Testis (tissue), 3 donors: ENCODE measurements around the gene MAPK12. TPM values are rescaled to one million over a fixed set of nuclear protein-coding genes. Genes with fewer than 3 reads are reported as not detected.

Source experiments
- DNase-seq: peaks from one replicate; pipeline ENCODE4 v3.0.0-alpha.2; 2019
- H3K27ac ChIP-seq, 2 donors: fragments of 200-600 bp; sonication (generic); one replicate each; pipeline ENCODE4 v1.5.1; 2019
- H3K27me3 ChIP-seq: fragments of 200-600 bp; sonication (generic); one replicate; pipeline ENCODE4 v1.5.1; 2019
- H3K36me3 ChIP-seq: fragments of 200-600 bp; sonication (generic); one replicate; pipeline ENCODE4 v1.5.1; 2017; ENCODE audit warnings: low read depth; ENCODE audit errors: missing control alignments
- H3K4me1 ChIP-seq: fragments of 200-600 bp; sonication (generic); one replicate; pipeline ENCODE4 v1.5.1; 2019
- H3K4me3 ChIP-seq, 2 donors: fragments of 200-600 bp; sonication (generic); one replicate each; pipeline ENCODE4 v1.5.1; 2017 to 2019
- H3K9me3 ChIP-seq: fragments of 200-600 bp; sonication (generic); one replicate; pipeline ENCODE4 v1.5.1; 2017
- CTCF ChIP-seq, 3 experiments: fragments of 450-650 bp in 2 of 3; fragments of 200-600 bp in 1 of 3; sonication (generic) in 1 of 3; IDR thresholded peaks; one replicate each; pipeline ENCODE4 v1.5.1; 2016 to 2019; ENCODE audit warnings: antibody characterized with exemption in 3 of 3, mild to moderate bottlenecking in 2 of 3, moderate library complexity in 1 of 3
- POLR2A ChIP-seq: fragments of 450-650 bp; IDR thresholded peaks from one replicate; pipeline ENCODE4 v1.6.1; 2017; ENCODE audit warnings: antibody characterized with exemption, mild to moderate bottlenecking, moderate library complexity
- WGBS, 2 donors: methylation state at CpG; one replicate each; pipeline ENCODE4 v1.1.5; 2018; 5-methylcytosine and 5-hydroxymethylcytosine counted together
- intact Hi-C: fragments of 100-400 bp; cut with DNase I; formaldehyde crosslinking; loops from one replicate; pipeline ENCODE4 v1.15.1; 2023; ENCODE audit warnings: low total_unique reads
- polyA plus RNA-seq: library from polyadenylated mRNA; stranded (reverse); fragments of 350-450 nt; fragmentation: Illumina TruSeq; extraction: RNeasy Lipid Tissue Mini Kit (QIAGEN cat#74804); gene quantifications from one replicate; pipeline ENCODE4 v1.2.3, GENCODE V29; 2014; ENCODE audit warnings: low read depth, low replicate concordance; ENCODE audit not compliant: insufficient read depth
- total RNA-seq, 2 donors: library from RNA; depleted of rRNA; stranded (reverse); fragments of >200 nt; gene quantifications; one replicate each; pipeline ENCODE4 v1.2.3, GENCODE V29; 2016

MAPK12 gene
- total and polyA plus RNA-seq, 3 donors from 2014 or later, result 9.1 to 25.1 (median 22.3) TPM

GRCh38 chr22:50260801-50261614, 475 bp downstream of the MAPK12 start:
- no peaks in the 10 kb centered on the region for H3K27me3 ChIP-seq

GRCh38 chr22:50260434-50260800, 1.1 kb downstream of the MAPK12 start:
- Histone ChIP-seq H3K4me1 (peaks cover 11% of the 10 kb centered on the region), H3K27me3 (no peaks in the 10 kb centered on the region), H3K36me3 (no peaks in the 10 kb centered on the region), H3K4me3 (peak overlapping the region; percentile 51 to 52), H3K9me3 (no peaks in the 10 kb centered on the region), H3K27ac (peak overlapping the region; percentile 50)
- TF ChIP-seq POLR2A (no peak), CTCF (IDR thresholded peaks at IDR 0.05) (no peak)
- DNase-seq, result no peak
- WGBS, 2 donors, result 25 to 33% methylated on average over 4 to 8 of the region's 11 CpGs
- intact Hi-C loops, result no loop called here

More at GRCh38 chr22:50260801-50261614, 475 bp downstream of the MAPK12 start:
- DNase-seq, result peak; percentile 73
- Histone ChIP-seq H3K27ac (peak overlapping the region; percentile 50), H3K9me3 (no peaks in the 10 kb centered on the region), H3K4me3 (peak overlapping the region; percentile 51 to 52), H3K36me3 (no peaks in the 10 kb centered on the region), H3K4me1 (peaks cover 11% of the 10 kb centered on the region)
- WGBS, 2 donors, result 0 to 1% methylated on average over 1 to 49 of the region's 92 CpGs
- intact Hi-C loops, result no loop called here
- TF ChIP-seq POLR2A (no peak), CTCF (IDR thresholded peaks at IDR 0.05) (no peak)

- H3K27me3 ChIP-seq, result no peaks in the 10 kb centered on the region
These were observed 2.2 kb downstream of the MAPK12 start for GRCh38 chr22:50259302-50259701.

GRCh38 chr22:50258361-50259292, 2.9 kb downstream of the MAPK12 start:
- TF ChIP-seq POLR2A (no peak), CTCF (IDR thresholded peaks at IDR 0.05) (no peak)
- WGBS, 2 donors, result 82 to 84% methylated on average over 19 to 24 of the region's 24 CpGs
- Histone ChIP-seq H3K4me1 (peaks cover 11% of the 10 kb centered on the region), H3K4me3 (no peak overlapping the region), H3K9me3 (no peaks in the 10 kb centered on the region), H3K27ac (no peak overlapping the region), H3K36me3 (no peaks in the 10 kb centered on the region), H3K27me3 (no peaks in the 10 kb centered on the region)
- no peak for DNase-seq
- intact Hi-C loops, result no loop called here

More at GRCh38 chr22:50259302-50259701, 2.2 kb downstream of the MAPK12 start:
- Histone ChIP-seq H3K4me3 (no peak overlapping the region), H3K9me3 (no peaks in the 10 kb centered on the region), H3K36me3 (no peaks in the 10 kb centered on the region), H3K27ac (no peak overlapping the region), H3K4me1 (peaks cover 11% of the 10 kb centered on the region)
- TF ChIP-seq POLR2A (no peak), CTCF (IDR thresholded peaks at IDR 0.05) (no peak)
- intact Hi-C loops, result no loop called here
- DNase-seq, result no peak
- 83 to 89% methylated on average over 14 to 15 of the region's 15 CpGs for WGBS, 2 donors
